Stimulated activated naive CD8-positive, alpha-beta T cell treated with anti-CD3 and anti-CD28 coated beads, Interleukin-15, amount 100 ng/mL, for 72 hours (primary cell): ENCODE measurements around the gene HIRA.

ENCODE experiments used
- ATAC-seq: fragments of 150-1000 bp; cut with Tn5 transposase; 2 replicates; pipeline ENCODE4 v1.10.0; 2021; ENCODE audit warnings: mild to moderate bottlenecking, moderate library complexity
- DNase-seq, 2 donors: peaks; one replicate each; pipeline ENCODE4 v3.0.0; 2021 to 2022
- H3K27ac Mint-ChIP-seq, 2 donors: one replicate each; pipeline ENCODE4 v1.8.0; 2022; ENCODE audit warnings: mild to moderate bottlenecking in 2 of 2, mixed read lengths in 2 of 2, moderate library complexity in 2 of 2
- H3K27me3 Mint-ChIP-seq: one replicate; pipeline ENCODE4 v1.8.0; 2022; ENCODE audit warnings: mixed read lengths
- H3K4me1 Mint-ChIP-seq: one replicate; pipeline ENCODE4 v1.8.0; 2022; ENCODE audit warnings: mild to moderate bottlenecking, mixed read lengths
- H3K4me3 Mint-ChIP-seq, 2 donors: one replicate each; pipeline ENCODE4 v1.8.0; 2022; ENCODE audit warnings: mild to moderate bottlenecking in 2 of 2, mixed read lengths in 2 of 2, moderate library complexity in 1 of 2
- H3K9me3 Mint-ChIP-seq, 2 donors: one replicate each; pipeline ENCODE4 v1.8.0; 2022; ENCODE audit warnings: mixed read lengths in 2 of 2

HIRA gene

DNA sequence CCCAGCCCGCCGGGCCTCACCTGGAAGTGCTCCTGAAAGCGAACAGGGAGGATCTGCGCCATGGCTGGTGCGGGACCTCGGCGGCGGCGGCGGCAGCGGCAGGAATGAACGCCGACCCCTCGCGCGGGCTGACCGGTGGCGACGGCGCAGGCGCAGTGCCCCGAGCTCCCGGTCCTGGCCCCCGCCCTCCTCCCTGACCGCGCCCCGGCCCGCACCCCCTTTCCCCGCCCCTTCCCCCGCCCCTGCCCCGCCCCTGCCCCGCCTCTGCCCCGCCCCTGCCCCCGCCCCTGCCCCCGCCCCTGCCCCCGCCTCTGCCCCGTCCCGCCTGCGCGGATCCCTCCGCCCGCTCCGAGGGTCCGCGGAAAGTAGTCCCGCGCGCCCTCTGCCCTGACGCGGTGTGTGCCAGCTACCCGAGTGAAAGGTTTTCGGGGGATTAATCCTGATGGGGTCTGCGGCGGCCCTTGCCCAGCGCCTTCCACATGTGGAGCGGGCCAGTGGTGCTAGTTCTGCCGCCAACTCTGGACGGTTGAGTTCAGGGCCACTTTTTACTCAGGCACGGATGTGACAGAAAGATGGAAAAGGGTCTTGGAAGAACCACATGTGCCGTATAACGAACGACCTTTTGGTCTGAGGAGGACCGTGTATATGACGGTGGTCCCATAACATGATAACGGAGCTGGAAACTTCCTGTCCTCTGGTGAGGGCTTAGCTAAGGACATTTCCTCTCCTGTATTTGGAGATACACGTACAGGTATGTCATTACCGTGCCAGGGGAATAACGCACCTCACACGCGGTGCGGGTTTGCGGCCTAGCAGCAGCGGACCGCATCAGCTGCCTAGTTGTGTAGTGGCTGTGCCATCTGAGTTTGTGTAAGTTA is 139.7 kb downstream of the HIRA start, which contains the start of gene CLTCL1:
Gene CLTCL1 (minus strand): TSS at position 140 of the 878 bp plus-strand sequence. CDS start 78 bp downstream, at position 62.
- Mint-ChIP-seq H3K27me3 (peaks cover 43% of the 10 kb centered on the region), H3K27ac (peak within 1 kb of the TSS; percentile 48 to 68), H3K4me3 (peak within 1 kb of the TSS; percentile 85), H3K4me1 (peaks cover 19% of the 10 kb centered on the region), H3K9me3 (no peaks in the 10 kb centered on the region)
- ATAC-seq (peak; percentile 84), DNase-seq (peak; percentile 64 to 71)

DNA sequence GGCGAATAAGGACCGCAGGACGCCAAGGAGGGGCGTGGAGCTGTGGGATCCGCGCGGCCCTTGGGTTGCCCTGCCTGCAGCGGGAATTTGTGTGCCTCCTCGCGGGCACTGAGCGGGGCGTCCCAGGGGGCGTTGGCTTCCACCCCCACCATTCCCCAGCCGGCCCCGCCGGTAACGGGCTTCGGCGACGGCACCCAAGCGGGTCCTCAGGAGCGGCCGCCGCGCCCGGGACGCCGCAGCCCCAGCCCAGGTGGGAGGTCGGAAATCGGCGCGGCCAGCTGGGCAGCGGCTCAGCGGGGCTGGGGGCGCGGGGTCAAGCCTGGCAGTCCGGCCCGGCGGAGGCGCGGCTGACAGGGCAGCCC is 140.3 kb downstream of the HIRA start:
- Mint-ChIP-seq H3K4me3 (peak overlapping the region; percentile 79 to 82), H3K27me3 (peaks cover 46% of the 10 kb centered on the region), H3K9me3 (no peaks in the 10 kb centered on the region), H3K4me1 (peaks cover 19% of the 10 kb centered on the region), H3K27ac (no peak overlapping the region)
- DNase-seq, result peak; percentile 28 to 46
- peak; percentile 68 for ATAC-seq

DNA sequence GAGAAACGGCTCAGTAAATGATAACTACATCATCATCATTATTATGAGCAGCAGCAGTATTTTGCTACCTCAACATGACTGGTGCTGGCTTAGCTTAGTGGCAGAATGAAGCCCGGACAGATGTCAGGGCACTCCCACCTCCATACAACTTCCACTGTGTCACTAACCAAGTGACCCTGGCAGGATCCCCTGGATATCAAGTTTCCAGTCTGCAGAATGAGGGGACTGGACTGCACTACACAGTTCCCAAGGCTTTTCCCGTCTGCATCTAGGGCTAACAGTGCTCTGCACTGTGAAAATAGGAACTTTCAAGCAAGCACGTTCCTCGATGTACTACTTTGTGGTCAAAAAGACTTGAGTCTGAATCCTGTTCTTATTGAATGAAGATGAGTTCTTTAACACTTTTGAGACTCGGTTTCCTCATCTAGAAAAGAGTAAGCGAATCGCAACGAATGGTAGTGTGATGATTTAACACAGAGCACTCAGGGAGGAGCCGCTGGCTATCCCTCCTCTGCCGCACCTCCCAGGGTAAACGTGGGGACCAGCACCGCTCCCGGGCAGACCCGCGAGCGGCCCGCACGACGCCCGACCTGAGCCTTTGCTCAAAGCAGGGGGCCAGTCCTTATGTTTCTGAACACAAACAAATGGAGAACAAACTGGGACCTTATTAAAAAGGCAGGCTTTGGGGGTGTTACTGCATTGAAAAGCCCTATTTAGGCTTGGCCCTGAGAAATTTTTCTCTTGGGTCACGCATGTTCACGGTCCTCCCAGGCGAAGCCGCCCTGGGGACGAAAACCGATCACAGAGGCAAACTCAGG is 140.9 kb downstream of the HIRA start:
- Mint-ChIP-seq H3K27me3 (peaks cover 46% of the 10 kb centered on the region), H3K4me3 (peak overlapping the region; percentile 79 to 82), H3K27ac (no peak overlapping the region), H3K9me3 (no peaks in the 10 kb centered on the region), H3K4me1 (peaks cover 19% of the 10 kb centered on the region)
- ATAC-seq (no peak), DNase-seq (no peak)

DNA sequence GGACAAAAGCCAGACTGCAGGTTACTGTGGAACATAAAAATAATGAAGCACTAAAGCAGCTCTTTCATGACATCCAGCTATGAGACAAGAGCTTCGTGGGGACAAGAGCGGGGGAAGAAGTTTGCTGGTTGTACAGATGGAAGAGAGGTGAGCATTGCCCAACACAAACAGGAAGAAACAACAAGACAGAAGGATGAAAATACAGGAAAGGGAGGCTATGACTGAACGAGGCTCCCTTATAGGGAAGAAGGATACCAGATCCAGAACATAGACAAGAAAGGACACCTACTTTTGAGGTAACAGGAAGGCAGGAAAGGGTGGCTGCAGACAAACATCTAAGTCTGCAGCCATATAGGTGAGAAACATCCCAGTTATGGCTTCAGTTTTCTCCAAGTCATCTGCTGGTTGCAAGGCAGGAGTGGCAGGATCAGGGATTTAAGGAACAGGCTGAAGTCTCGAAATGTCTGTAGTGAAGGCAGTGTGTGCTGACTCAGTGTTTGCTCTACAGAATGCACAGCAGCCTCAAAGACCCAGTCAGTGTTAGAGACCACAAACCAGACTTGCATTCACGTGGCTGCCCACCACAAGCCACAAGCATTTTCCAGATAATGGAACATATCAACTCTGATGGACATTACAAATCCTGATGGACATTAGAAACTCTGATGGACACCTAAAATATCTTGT is 141.9 kb downstream of the HIRA start:
- peaks cover 19% of the 10 kb centered on the region for H3K4me1 Mint-ChIP-seq
- H3K27ac Mint-ChIP-seq, result no peak overlapping the region
- no peak for ATAC-seq
- H3K4me3 Mint-ChIP-seq, result no peak overlapping the region
- H3K27me3 Mint-ChIP-seq, result peaks cover 46% of the 10 kb centered on the region
- H3K9me3 Mint-ChIP-seq, result no peaks in the 10 kb centered on the region
- DNase-seq, result peak in 1 of 2 donors; percentile 12

DNA sequence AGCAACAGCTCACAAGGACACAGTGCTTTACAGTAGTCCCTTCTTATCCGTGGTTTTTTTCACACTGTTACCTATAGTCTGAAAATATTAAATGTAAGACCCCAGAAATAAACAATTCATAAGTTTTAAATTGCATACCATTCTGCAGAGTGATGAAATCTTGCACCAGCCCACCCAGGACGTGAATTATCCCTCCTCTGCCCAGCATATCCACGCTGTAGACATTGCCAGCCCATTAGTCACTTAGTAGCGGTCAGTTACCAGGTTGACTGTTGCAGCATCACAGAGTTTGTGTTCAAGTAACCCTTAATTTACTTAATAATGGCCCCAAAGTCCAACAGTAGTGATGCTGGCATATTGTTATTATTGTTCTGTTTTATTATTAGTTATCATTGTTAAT is 143.6 kb downstream of the HIRA start:
- Mint-ChIP-seq H3K9me3 (no peaks in the 10 kb centered on the region), H3K4me3 (no peak overlapping the region), H3K27me3 (peaks cover 39% of the 10 kb centered on the region), H3K4me1 (peaks cover 18% of the 10 kb centered on the region), H3K27ac (no peak overlapping the region)
- DNase-seq, result no peak
- no peak for ATAC-seq

DNA sequence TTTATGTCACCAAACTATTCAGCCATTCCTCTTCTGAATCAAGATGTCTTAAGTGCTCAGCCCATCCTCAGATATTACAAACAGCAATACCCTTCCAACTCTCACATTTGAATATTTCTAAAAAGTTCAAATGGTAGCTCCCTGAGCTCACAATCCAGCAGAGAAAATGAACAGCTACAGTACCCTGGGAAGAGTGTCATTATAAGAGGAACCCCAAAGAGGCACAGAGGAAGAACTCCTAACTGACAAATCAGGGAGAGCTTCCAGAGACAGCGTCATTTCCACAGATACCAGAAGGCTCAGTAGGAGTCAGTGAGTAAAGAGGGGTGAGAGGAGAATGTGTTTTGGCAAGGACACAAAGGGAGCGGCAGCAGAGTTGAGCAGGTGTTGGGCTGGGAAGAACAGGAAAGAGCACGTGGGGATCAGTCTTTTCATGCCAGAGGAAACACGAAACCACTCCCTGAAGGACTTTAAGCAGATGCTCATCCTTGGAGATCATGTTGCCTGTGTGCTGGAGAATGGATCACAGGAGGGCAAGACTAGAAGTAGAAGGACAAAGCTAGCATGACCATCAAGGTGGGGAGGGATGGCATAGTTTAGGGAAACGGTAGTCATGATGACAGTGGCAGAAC is 144.3 kb downstream of the HIRA start:
- ATAC-seq (no peak), DNase-seq (no peak)
- Mint-ChIP-seq H3K4me1 (peaks cover 11% of the 10 kb centered on the region), H3K9me3 (no peaks in the 10 kb centered on the region), H3K27ac (no peak overlapping the region), H3K27me3 (peaks cover 39% of the 10 kb centered on the region), H3K4me3 (no peak overlapping the region)

DNA sequence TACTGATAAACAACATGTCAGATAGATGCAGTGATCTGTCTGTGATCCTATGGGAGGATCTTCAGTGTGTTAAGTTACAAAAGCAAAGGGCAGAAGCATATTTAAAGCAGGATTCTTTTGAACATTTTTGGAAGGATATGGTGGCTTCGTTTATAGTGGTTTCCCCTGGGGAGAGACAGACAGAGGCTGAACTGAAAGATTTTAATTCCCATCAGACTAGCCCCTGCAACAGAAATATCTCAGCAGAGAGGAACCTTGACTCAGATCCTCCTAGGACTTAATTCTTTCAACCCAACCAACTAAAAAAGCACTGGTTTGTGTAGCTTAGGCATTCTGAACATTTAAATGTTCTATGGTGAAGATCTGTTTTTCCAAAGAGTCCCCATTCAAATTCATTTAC is 145.7 kb downstream of the HIRA start:
- no peak overlapping the region for H3K27ac Mint-ChIP-seq
- ATAC-seq, result no peak
- DNase-seq, result no peak
- H3K4me3 Mint-ChIP-seq, result no peak overlapping the region
- peaks cover 6% of the 10 kb centered on the region for H3K4me1 Mint-ChIP-seq
- no peaks in the 10 kb centered on the region for H3K9me3 Mint-ChIP-seq
- peaks cover 36% of the 10 kb centered on the region for H3K27me3 Mint-ChIP-seq
